GM19455 (cell line): ENCODE measurements around the gene KRTAP9-1.
"Not testable (repeated sequence)": the region's sequence is repeated elsewhere in the genome, so short reads cannot be mapped to it uniquely, and the experiment has no call there.

Experiments used
- ATAC-seq: cut with Tn5 transposase; IDR thresholded peaks from one replicate; pipeline ENCODE4 v1.9.1; 2021; ENCODE audit not compliant: unreplicated experiment

The KRTAP9-1 gene

GRCh38 chr17:41178843-41179616 lies 10.7 kb upstream of the KRTAP9-1 start:
- no peak for ATAC-seq

DNA sequence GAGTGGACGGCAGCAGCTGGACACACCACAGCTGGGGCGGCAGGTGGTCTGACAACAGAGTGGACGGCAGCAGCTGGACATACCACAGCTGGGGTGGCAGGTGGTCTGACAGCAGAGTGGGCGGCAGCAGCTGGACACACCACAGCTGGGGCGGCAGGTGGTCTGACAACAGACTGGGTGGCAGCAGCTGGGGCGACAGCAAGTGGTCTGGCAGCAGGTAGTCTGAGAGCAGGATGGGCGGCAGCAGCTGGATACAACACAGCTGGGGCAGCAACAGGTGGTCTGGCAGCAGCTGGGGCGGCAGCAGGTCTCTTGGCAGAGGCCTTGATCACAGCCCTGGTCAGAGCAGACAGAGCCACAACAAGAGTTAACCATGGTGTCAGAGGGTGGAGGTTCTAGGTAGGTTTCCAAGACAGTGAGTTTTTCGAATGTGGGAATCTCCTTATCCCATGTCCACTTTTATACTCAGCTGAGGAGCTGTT lies 5.2 kb upstream of the KRTAP9-1 start, which contains the start of gene KRTAP4-1:
KRTAP4-1 (minus strand) TSS at position 432 of the 482 bp plus-strand sequence; CDS start at position 375, 57 bp downstream.
- no peak for ATAC-seq

DNA sequence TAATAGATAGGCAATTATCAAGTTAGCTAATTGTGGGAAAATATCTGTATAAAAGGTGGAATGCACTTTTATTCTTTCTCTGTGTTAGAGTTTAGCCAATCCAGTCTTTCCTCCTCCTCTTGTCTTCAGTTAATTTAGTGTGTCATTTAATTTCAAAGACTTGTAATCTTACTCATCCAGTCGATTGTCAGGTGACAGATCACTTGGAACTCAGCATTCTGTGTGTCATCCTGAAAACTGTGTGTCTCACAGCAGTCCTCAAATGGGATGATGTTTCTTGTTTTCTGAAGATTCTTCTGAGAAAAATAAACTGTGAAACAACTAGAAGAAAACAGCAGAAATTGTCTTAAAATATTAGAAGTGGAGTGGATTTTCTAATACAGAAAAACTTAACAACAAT lies 4.7 kb upstream of the KRTAP9-1 start:
- ATAC-seq, result no peak

DNA sequence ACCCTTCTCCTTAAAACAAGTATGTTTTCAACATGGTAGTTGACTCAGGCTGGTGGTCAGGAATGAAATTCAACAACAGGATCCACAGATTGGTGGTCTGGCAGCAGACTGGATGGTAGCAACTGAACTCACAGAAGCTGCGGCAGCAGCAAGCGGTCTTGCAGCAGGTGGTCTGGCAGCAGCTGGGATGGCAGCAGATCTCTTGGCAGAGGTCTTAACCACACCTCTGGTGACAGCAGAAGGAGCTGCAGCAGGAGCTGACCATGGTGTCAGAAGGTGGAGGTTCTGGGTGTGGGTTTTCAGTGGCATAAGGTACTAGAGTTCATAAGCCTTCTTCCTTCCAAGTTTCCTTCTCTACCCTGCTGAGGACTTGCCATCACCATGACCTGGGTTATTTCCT lies 2.8 kb upstream of the KRTAP9-1 start:
- no peak for ATAC-seq

DNA sequence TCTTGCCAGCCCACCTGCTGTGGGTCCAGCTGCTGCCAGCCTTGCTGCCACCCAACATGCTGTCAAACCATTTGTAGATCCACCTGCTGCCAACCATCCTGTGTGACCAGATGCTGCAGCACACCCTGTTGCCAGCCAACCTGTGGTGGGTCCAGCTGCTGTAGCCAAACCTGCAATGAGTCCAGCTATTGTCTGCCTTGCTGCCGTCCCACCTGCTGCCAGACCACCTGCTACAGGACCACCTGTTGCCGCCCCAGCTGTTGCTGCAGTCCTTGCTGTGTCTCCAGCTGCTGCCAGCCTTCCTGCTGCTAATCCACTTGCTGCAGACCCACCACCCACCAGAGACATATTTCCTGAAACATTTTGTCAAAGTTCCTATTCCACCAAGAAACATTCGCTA lies 641 bp downstream of the KRTAP9-1 start:
- no peak for ATAC-seq

DNA sequence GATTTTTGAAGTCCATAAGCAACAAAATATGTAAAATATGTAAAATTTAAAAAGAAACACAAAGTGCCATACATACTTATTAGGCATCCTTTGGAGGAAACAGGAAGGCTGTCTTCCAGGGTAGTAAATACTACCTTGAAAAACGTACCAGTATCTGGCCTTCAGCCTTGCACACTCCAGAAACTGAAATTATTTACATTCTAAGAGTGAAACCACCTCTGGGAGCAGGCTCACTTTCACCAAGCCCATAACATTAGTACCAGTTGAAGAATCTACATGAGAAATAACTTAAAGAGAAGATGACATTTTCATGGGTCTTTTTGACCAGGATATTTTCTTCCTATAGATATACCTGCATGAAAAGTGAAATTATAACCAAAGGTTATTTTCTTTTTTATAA lies 6.4 kb downstream of the KRTAP9-1 start:
- no peak for ATAC-seq

DNA sequence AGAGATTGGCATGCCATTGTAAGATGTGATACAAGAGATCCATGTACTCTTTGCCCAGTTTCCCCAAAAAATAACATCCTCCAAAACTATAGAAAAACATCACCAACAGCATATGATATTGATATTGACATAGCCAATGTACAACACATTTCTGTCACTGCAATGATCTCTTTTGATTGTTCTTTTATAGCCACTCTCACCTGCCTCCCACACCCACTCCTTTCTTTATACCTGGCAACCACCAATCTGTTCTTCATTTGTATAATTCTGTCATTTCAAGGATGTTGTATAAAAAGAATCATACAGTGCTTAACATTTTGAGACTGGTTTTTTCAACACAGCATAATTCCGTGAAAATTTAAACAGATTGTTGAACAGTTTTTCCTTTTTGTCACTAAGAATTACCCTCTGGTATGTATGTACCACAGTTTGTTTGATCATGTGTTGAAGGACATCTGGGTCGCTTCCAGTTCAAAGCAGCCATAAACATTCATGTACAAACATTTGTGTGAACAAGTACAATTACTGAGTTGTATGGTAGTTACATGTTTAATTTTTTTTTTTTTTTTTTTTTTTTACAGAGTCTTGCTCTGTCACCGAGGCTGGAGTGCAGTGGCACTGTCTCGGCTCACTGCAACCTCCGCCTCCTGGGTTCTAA lies 9.9 kb downstream of the KRTAP9-1 start:
- ATAC-seq, result no peak

DNA sequence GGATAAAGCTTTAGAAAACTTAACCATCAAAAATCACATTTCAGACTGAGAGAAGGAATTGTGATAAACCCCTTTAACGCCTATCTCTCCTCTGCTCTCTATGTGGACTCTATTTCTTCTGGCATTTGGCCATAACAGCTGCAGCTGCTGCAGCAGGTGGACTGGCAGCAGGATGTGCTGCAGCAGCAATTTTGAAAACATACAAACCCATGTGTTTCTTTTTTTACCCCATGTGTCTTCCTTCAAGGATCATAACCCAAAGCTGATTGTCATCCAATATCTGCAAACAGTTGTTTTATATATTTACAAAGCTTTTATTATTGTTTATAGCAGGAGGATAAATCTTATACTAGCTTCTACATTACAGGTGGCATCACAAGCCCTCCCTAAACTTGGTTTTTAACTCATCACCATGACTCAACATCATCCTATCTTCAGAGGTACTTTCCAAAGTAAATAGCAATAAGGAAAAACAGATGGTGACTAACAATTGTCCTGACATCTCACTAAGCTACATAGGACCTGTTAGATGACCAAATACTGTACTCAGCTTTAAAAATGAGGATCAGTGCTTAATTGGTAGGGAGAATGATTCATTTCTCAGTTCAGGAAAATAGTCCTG lies 22.3 kb downstream of the KRTAP9-1 start:
- ATAC-seq, result no peak

DNA sequence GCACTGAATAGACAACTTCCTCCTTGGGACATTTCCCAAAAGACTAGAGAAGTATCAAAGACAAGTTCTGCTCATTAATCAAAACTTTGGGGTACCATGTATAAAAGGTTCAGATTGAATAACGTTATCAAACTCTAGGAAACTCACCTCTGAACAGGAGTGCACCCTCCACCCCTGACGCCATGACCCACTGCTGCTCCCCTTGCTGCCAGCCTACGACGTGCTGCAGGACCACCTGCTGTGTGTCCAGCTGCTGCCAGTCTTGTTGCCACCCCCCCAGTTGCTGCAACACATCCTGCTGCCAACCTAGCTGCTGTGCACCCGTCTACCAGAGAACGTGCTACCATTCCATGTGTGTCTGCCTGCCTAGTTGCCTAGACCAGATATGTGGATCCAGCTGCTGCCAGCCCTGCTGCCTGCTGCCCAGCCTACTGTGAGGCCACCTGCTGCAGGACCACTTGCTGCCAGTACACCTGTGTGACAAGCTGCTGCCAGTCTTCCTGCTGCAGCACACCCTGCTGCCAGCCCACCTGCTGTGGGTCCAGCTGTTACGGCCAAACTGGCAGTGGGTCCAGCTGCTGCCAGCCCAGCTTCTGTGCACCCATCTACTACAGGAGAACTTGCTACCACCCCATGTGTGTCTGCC lies 23.0 kb downstream of the KRTAP9-1 start:
- ATAC-seq, result no peak

GRCh38 chr17:41215681-41216080 lies 26.0 kb downstream of the KRTAP9-1 start:
- ATAC-seq, result no peak

DNA sequence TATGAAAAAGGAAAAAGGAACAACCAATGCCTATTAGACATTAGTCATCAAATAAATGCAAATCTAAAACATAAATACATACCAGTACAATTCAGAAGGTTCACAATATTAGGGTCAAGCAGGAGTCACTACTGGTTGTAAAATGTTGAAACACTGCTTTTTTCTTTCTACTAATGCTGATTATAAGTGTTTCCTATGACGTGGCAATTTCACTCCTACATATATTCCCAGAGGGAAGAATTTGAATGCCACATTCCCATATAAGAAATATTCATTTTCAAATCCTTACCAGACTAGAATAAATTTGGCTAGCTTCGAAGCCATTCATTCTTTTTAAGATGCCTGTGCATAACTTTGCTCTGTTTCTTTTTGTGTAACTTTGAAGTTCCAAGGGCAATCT lies 34.1 kb downstream of the KRTAP9-1 start:
- ATAC-seq, result no peak

GRCh38 chr17:41226051-41226450 lies 36.4 kb downstream of the KRTAP9-1 start:
- no peak for ATAC-seq

GRCh38 chr17:41226598-41227095 lies 37.0 kb downstream of the KRTAP9-1 start, which contains the start of gene KRTAP9-2:
Gene KRTAP9-2 (plus strand): TSS chr17:41226648. CDS start chr17:41226655, 7 bp downstream.
- not testable (repeated sequence) for ATAC-seq

DNA sequence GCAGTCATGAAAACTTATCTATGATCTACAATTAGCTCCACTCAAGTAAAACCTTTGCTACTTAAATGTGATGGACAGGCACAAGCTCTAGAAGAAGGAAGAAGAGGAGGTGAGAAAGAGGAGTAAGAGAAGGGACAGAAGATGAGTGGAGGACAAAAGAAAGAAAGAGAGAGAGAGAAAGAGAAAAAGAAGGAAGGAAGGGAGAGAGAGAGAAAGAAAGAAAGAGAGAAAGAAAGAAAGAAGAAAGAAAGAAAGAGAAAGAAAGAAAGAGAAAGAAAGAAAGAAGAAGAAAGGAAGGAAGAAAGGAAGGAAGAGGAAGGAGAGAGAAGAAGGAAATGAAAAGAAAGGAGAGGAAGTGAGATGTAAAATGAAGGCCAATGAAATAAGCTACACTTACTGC lies 40.4 kb downstream of the KRTAP9-1 start:
- no peak for ATAC-seq

DNA sequence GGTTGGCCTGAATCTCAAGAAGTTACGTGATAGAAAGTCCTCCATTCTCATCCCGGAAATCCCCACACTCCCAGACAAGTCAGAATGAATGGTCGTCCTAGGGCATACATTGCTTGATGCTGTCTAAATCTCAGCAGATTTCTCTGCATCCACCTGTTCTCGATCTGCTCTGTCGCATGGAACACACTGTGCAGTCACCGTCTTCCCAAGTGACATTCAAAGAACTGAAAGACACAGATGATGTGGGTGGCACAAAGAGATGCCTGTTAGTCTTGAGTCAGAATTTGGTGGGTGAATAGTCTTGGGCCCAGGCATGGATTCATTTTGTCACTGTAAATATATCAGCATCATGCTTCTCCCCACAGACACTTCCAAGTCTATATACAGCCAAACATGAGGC lies 42.0 kb downstream of the KRTAP9-1 start:
- no peak for ATAC-seq

GRCh38 chr17:41232399-41233105 lies 42.9 kb downstream of the KRTAP9-1 start, which contains the start of gene KRTAP9-3:
Gene KRTAP9-3 (plus strand): TSS chr17:41232449. CDS start chr17:41232502, 53 bp downstream.
- not testable (repeated sequence) for ATAC-seq

- not testable (repeated sequence) for ATAC-seq
These were observed 47.4 kb downstream of the KRTAP9-1 start for GRCh38 chr17:41237116-41237515.

DNA sequence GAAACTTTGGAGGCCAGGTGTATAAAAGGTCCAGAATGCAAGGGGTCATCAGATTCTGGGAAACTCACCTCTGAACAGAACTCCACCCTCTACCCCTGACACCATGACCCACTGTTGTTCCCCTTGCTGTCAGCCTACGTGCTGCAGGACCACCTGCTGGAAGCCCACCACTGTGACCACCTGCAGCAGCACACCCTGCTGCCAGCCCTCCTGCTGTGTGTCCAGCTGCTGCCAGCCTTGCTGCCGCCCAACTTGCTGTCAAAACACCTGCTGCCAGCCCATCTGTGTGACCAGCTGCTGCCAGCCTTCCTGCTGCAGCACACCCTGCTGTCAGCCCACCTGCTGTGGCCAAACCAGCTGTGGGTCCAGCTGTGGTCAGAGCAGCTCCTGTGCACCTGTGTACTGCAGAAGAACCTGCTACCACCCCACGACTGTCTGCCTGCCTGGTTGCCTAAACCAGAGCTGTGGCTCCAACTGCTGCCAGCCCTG lies 48.3 kb downstream of the KRTAP9-1 start, which contains the start of gene KRTAP9-8:
KRTAP9-8 (plus strand) TSS at position 51 of the 489 bp plus-strand sequence; CDS start at position 104, 53 bp downstream.
- not testable (repeated sequence) for ATAC-seq
